ENCODE results near the gene ARSG. TPM values are rescaled to one million over a fixed set of nuclear protein-coding genes. Genes with fewer than 3 reads are reported as not detected.

Gene ARSG
- total RNA-seq, 1 donor from 2014 or later: 19.6 TPM

DNA sequence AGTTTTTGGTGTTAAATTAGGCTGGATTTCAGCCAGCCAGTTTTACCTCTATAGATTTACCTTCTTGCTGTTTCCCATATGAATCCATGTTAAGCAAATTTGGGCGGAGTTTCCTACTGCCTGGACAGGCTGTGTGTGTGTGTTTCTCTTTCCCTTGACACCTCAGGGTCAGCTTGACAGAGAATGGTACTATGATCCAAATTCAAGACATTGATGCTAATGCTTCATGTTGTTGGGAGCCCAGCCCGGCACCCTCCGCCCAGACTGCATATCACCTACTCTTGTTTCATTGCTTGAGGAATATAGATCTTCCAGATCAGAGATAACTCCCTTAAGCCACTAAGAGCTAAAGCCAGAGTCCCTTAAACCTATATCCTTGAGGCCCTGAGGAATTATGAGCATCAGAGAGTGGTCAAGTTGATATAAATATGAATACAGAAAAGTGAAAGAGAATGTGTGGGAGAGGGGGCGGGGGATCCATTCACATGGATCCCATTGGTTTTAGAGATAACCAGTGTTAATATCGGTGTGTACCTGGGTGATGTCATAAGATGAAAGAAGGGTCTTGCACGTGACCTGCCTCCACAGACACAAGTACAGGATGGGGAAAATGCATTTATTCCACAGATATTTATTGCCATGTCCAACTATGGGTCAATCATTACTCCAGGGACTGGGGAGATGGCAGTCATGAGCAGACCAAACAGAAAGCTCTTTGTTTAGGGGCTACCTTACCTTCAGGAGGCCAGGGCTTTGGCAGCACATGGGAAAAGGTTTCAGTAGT is 96.3 kb downstream of the ARSG start:
- H3K27ac Mint-ChIP-seq: no peak overlapping the region
- ChIA-PET CTCF (interaction anchor here (0.8 kb wide), 1 partner anchor 11 kb away, joined by 3 read pairs; no protein-coding TSS in a partner anchor), POLR2A (interaction anchor here (0.7 kb wide), 1 partner anchor 11 kb away, joined by 4 read pairs; no protein-coding TSS in a partner anchor)
- intact Hi-C loops (cut with micrococcal nuclease): no loop called here
- H3K9me3 Mint-ChIP-seq: no peaks in the 10 kb centered on the region
- peaks cover 5% of the 10 kb centered on the region for H3K27me3 Mint-ChIP-seq
- no peak overlapping the region for H3K4me3 Mint-ChIP-seq
- no peaks in the 10 kb centered on the region for H3K36me3 Mint-ChIP-seq (ENCODE audit: low read depth)
- no peaks in the 10 kb centered on the region for H3K4me1 Mint-ChIP-seq
- ATAC-seq (ENCODE audit: low read depth): no peak
- no peak for DNase-seq
- TF ChIP-seq, protein P1, sequence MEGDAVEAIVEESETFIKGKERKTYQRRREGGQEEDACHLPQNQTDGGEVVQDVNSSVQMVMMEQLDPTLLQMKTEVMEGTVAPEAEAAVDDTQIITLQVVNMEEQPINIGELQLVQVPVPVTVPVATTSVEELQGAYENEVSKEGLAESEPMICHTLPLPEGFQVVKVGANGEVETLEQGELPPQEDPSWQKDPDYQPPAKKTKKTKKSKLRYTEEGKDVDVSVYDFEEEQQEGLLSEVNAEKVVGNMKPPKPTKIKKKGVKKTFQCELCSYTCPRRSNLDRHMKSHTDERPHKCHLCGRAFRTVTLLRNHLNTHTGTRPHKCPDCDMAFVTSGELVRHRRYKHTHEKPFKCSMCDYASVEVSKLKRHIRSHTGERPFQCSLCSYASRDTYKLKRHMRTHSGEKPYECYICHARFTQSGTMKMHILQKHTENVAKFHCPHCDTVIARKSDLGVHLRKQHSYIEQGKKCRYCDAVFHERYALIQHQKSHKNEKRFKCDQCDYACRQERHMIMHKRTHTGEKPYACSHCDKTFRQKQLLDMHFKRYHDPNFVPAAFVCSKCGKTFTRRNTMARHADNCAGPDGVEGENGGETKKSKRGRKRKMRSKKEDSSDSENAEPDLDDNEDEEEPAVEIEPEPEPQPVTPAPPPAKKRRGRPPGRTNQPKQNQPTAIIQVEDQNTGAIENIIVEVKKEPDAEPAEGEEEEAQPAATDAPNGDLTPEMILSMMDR (IDR thresholded peaks at IDR 0.05): no peak

DNA sequence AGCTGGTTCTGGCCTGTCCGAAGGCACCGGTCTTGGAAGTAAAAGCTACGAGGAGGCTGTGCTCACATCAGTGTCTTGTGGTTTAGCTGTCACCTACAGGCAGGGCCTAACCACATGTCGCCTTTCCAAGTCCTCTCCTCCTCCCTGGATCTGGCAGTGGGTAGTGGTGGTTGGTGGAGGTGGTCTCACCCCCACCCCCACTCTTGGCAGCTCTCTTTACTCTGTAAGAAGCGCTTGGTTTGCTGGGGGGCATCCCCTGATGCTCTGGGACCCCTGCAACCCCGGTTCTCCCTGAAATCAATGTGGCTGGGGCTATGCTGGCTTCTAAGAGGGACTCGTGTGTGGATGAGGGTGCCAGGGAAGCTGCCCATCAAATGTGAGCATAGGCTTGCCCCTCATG is 97.7 kb downstream of the ARSG start:
- H3K9me3 Mint-ChIP-seq: no peaks in the 10 kb centered on the region
- ATAC-seq (ENCODE audit: low read depth) (no peak), DNase-seq (no peak)
- H3K27ac Mint-ChIP-seq: no peak overlapping the region
- CTCF ChIA-PET: no interaction called here
- peaks cover 5% of the 10 kb centered on the region for H3K27me3 Mint-ChIP-seq
- no peak overlapping the region for H3K4me3 Mint-ChIP-seq
- H3K4me1 Mint-ChIP-seq: no peaks in the 10 kb centered on the region
- H3K36me3 Mint-ChIP-seq (ENCODE audit: low read depth): peaks cover 3% of the 10 kb centered on the region
- POLR2A ChIA-PET: interaction anchor here (0.7 kb wide), 1 partner anchor 84 kb away, joined by 3 read pairs; no protein-coding TSS in a partner anchor
- intact Hi-C loops (cut with micrococcal nuclease): no loop called here
- TF ChIP-seq, protein P1 (IDR thresholded peaks at IDR 0.05): no peak

DNA sequence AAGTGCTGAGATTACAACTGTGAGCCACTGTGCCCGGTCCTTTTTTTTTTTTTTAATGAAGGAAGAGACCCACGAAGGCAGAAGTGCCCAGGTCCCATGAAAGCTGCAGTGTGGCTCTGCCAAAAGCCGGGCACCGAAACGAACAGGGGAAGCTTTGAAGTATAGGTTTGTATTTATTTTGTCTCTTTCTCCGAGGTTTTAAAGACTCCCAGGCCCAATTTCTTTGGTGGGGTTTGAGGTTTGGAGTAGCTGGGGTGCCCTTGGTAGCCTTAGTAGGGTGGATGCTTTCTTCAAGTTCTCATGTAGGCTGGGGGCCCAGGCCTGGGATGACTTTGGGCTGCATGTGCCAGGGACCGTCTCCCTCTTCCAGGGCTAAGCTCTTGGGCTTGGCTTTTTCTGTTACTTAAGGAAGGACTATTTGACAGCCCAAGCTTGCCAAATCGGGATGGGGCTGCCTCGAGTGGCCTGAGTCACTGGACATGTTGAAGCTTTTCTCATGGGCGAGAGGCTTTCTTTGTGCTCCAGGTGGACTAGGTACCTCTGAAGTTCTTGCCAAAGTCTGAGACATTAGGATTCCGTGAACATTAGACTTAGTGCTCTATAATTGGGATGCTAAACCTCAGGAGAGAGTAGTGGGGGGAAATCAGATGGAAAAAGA is 99.7 kb downstream of the ARSG start:
- no peaks in the 10 kb centered on the region for H3K4me1 Mint-ChIP-seq
- ChIA-PET POLR2A (no interaction called here), CTCF (no interaction called here)
- no peak overlapping the region for H3K4me3 Mint-ChIP-seq
- no peaks in the 10 kb centered on the region for H3K27me3 Mint-ChIP-seq
- H3K27ac Mint-ChIP-seq: no peak overlapping the region
- intact Hi-C loops (cut with micrococcal nuclease): no loop called here
- DNase-seq (no peak), ATAC-seq (ENCODE audit: low read depth) (no peak)
- peaks cover 8% of the 10 kb centered on the region for H3K36me3 Mint-ChIP-seq (ENCODE audit: low read depth)
- H3K9me3 Mint-ChIP-seq: peaks cover 6% of the 10 kb centered on the region
- TF ChIP-seq, protein P1 (IDR thresholded peaks at IDR 0.05): no peak

DNA sequence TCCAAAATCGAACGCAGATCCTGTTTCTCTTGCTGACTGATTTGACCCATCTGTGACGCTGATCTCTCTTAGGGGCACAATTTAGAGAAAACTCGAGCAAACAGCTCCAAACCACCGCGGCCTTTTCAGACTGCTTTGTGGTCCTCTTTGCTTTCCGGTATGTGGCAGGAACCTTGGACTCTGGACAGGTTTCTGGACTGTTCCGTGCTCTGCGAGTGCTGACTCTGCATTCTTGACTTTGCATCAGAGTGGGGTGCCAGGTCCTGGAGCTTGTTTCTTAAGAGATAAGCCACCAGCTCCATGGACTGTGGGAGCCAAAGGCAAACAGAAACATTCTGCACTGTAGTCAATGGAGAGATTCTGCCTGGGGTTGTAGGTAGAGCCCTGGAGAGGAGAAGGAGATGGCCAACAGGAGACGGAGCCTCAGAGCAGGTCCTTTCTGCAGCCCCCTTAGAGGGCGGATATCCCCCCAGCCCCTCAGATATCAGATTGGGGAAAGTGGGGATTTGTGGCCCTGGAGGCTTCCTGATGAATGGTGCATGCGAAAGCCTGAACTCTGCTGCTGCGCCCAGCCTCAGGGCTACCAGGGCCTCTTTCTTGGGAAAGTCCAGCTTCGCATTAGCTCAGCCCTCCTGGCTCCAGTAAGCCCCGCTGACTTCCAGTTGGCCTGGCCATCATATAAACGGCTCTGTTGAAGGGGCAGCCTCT is 100.4 kb downstream of the ARSG start:
- H3K27me3 Mint-ChIP-seq: no peaks in the 10 kb centered on the region
- no peaks in the 10 kb centered on the region for H3K4me1 Mint-ChIP-seq
- ChIA-PET CTCF (no interaction called here), POLR2A (no interaction called here)
- peaks cover 8% of the 10 kb centered on the region for H3K36me3 Mint-ChIP-seq (ENCODE audit: low read depth)
- TF ChIP-seq, protein P1 (IDR thresholded peaks at IDR 0.05): no peak
- no peak overlapping the region for H3K27ac Mint-ChIP-seq
- intact Hi-C loops (cut with micrococcal nuclease): no loop called here
- ATAC-seq (ENCODE audit: low read depth) (no peak), DNase-seq (no peak)
- peaks cover 6% of the 10 kb centered on the region for H3K9me3 Mint-ChIP-seq
- no peak overlapping the region for H3K4me3 Mint-ChIP-seq
